B cell (primary cell): Measurements from ENCODE around the gene POLRMT. TPM values are rescaled to one million over a fixed set of nuclear protein-coding genes. Genes with fewer than 3 reads are reported as not detected.

Experiments
- ATAC-seq: fragments of 200-7000 bp; cut with Tn5 transposase; one replicate; pipeline ENCODE4 v1.10.0; 2021; ENCODE audit warnings: low read depth, mild to moderate bottlenecking, moderate number of reproducible peaks, moderate library complexity
- CTCF ChIA-PET: fragments of 350-600 bp; sonication (Branson Sonifier 250); formaldehyde crosslinking; loops from one replicate; lab custom pipeline; 2021; ENCODE audit warnings: antibody characterized with exemption, inconsistent platforms; lab: Charles Lee
- POLR2A ChIA-PET: fragments of 350-600 bp; sonication (Branson Sonifier 250); formaldehyde crosslinking; loops from one replicate; lab custom pipeline; 2021; ENCODE audit warnings: antibody characterized with exemption; lab: Charles Lee
- DNase-seq: peaks from one replicate; pipeline ENCODE4 v3.0.0; 2013
- H2AFZ ChIP-seq: 2 replicates; pipeline ENCODE4 v1.6.1; 2012; ENCODE audit warnings: mild to moderate bottlenecking, low read depth, low read length; ENCODE audit not compliant: insufficient read depth, poor library complexity, severe bottlenecking
- H3K27ac ChIP-seq, 2 donors: 1 replicate in 1 of 2; 2 replicates in 1 of 2; pipeline ENCODE4 v1.5.1; 2012 to 2013; ENCODE audit warnings: low read length in 2 of 2, mild to moderate bottlenecking in 2 of 2, moderate library complexity in 1 of 2
- H3K27me3 ChIP-seq, 4 experiments: fragments of 200-600 bp in 1 of 4; sonication (generic) in 1 of 4; replicated peaks in 1 of 4; 1 replicate in 2 of 4; 2 replicates in 2 of 4; pipeline versions ENCODE4 v1.6.1 to v1.7.0; 2013 to 2016; ENCODE audit warnings: low read length in 3 of 4, mild to moderate bottlenecking in 2 of 4, mixed read lengths in 1 of 4, moderate library complexity in 1 of 4; ENCODE audit not compliant: insufficient read depth in 4 of 4, control insufficient read depth in 3 of 4; ENCODE audit errors: control extremely low read depth in 1 of 4
- H3K36me3 ChIP-seq, 2 experiments: replicated peaks in 1 of 2; 1 replicate in 1 of 2; 2 replicates in 1 of 2; pipeline versions ENCODE4 v1.6.1 to v1.7.1; 2013; ENCODE audit warnings: low read length in 1 of 2; ENCODE audit not compliant: insufficient read depth in 2 of 2, control insufficient read depth in 1 of 2; ENCODE audit errors: control extremely low read depth in 1 of 2, extremely low read depth in 1 of 2
- H3K4me1 ChIP-seq, 2 donors: fragments of 200-600 bp in 1 of 2; sonication (generic) in 1 of 2; 1 replicate in 1 of 2; 2 replicates in 1 of 2; pipeline versions ENCODE4 v1.5.1 to v1.6.1; 2013 to 2017; ENCODE audit warnings: low read length in 2 of 2; ENCODE audit not compliant: control insufficient read depth in 2 of 2, insufficient read depth in 2 of 2
- H3K4me2 ChIP-seq: replicated peaks from 2 replicates; pipeline ENCODE3; 2012; ENCODE audit warnings: mild to moderate bottlenecking, low read depth, low read length; ENCODE audit not compliant: poor library complexity, severe bottlenecking
- H3K4me3 ChIP-seq, 5 experiments: fragments of 200-600 bp in 1 of 5; sonication (generic) in 1 of 5; 1 replicate in 3 of 5; 2 replicates in 2 of 5; pipeline versions ENCODE4 v1.5.1 to v1.7.0; 2011 to 2016; ENCODE audit warnings: low read length in 4 of 5, mild to moderate bottlenecking in 4 of 5, low read depth in 2 of 5, control low read depth in 1 of 5, moderate library complexity in 1 of 5; ENCODE audit not compliant: insufficient read depth in 1 of 5; ENCODE audit errors: control extremely low read depth in 1 of 5, extremely low read depth in 1 of 5
- H3K79me2 ChIP-seq: fragments of 200-600 bp; sonication (generic); one replicate; pipeline ENCODE4 v1.6.0; 2016; ENCODE audit warnings: low read length; ENCODE audit not compliant: control insufficient read depth, insufficient read depth
- H3K9ac ChIP-seq: fragments of 200-600 bp; sonication (generic); 2 replicates; pipeline ENCODE4 v1.6.1; 2017; ENCODE audit warnings: mild to moderate bottlenecking, low read length, moderate library complexity
- H3K9me3 ChIP-seq, 3 donors: one replicate each; pipeline versions ENCODE4 v1.6.1 to v1.7.1; 2013; ENCODE audit warnings: low read length in 2 of 3; ENCODE audit not compliant: control insufficient read depth in 2 of 3, insufficient read depth in 1 of 3; ENCODE audit errors: control extremely low read depth in 1 of 3
- H4K20me1 ChIP-seq: 2 replicates; pipeline ENCODE4 v1.6.0; 2012; ENCODE audit warnings: mild to moderate bottlenecking, low read length; ENCODE audit not compliant: insufficient read depth, control insufficient read depth, poor library complexity, severe bottlenecking
- H3K27ac Mint-ChIP-seq: one replicate; pipeline ENCODE4 v1.8.0; 2021; ENCODE audit warnings: mixed read lengths
- H3K27me3 Mint-ChIP-seq: one replicate; pipeline ENCODE4 v1.8.0; 2021; ENCODE audit warnings: mixed read lengths
- H3K4me1 Mint-ChIP-seq: one replicate; pipeline ENCODE4 v1.8.0; 2021; ENCODE audit warnings: mixed read lengths
- H3K4me3 Mint-ChIP-seq: one replicate; pipeline ENCODE4 v1.8.0; 2021; ENCODE audit warnings: mixed read lengths
- H3K9me3 Mint-ChIP-seq: one replicate; pipeline ENCODE4 v1.8.0; 2022; ENCODE audit warnings: mixed read lengths; ENCODE audit not compliant: insufficient read depth
- CTCF ChIP-seq: fragments of 200-600 bp; IDR thresholded peaks from one replicate; pipeline ENCODE4 v1.8.0; 2022; ENCODE audit warnings: antibody characterized with exemption, mild to moderate bottlenecking
- EZH2 ChIP-seq: IDR thresholded peaks from 2 replicates; pipeline ENCODE4 v1.6.1; 2012; ENCODE audit warnings: borderline replicate concordance, low read depth, mild to moderate bottlenecking, moderate library complexity, low read length; ENCODE audit not compliant: insufficient read depth, poor library complexity, severe bottlenecking
- WGBS: methylation state at CpG from one replicate; pipeline ENCODE4 v1.1.5; 2013; ENCODE audit warnings: missing lambda C conversion rate; ENCODE audit not compliant: insufficient coverage; 5-methylcytosine and 5-hydroxymethylcytosine counted together
- intact Hi-C: fragments of 100-400 bp; cut with micrococcal nuclease; formaldehyde crosslinking; loops from one replicate; pipeline ENCODE4 v1.10.0; 2022
- polyA plus RNA-seq: library from polyadenylated mRNA; depleted of rRNA; stranded (reverse); fragments of >200 nt; gene quantifications from 2 replicates; pipeline ENCODE4 v1.2.3, GENCODE V29; 2012
- total RNA-seq, 2 donors: library from RNA; stranded (reverse); fragments of 120-200 nt in 1 of 2; gene quantifications; 1 replicate in 1 of 2; 2 replicates in 1 of 2; pipeline versions ENCODE4 v1.2.3 to v1.2.4, GENCODE V29; 2013 to 2022

Gene POLRMT
- total and polyA plus RNA-seq, 2 donors (not counting 1 experiment from before 2014, with no cell fraction given), result 77.8 to 98.0 TPM

- no peak for TF ChIP-seq CTCF
- no peak for TF ChIP-seq EZH2
- H3K9me3 Mint-ChIP-seq, result no peaks in the 10 kb centered on the region
- Histone ChIP-seq H2AFZ (no peak overlapping the region), H3K4me3 (no peak overlapping the region), H3K9me3 (no peaks in the 10 kb centered on the region), H3K27ac (no peak overlapping the region), H3K4me2 (no peak overlapping the region), H3K9ac (no peak overlapping the region), H3K36me3 (peaks cover 0 to 33% of the 10 kb centered on the region in 2 experiments), H3K4me1 (no peaks in the 10 kb centered on the region), H4K20me1 (peaks cover 80% of the 10 kb centered on the region), H3K79me2 (peaks cover 46% of the 10 kb centered on the region), H3K27me3 (peaks cover 0 to 5% (median 0%) of the 10 kb centered on the region in 4 experiments)
- ChIA-PET POLR2A (no interaction called here), CTCF (no interaction called here)
- DNase-seq, result no peak
- no peak overlapping the region for H3K4me3 Mint-ChIP-seq
- H3K27ac Mint-ChIP-seq, result no peak overlapping the region
- H3K4me1 Mint-ChIP-seq, result peaks cover 7% of the 10 kb centered on the region
- intact Hi-C loops, result no loop called here
- no peak for ATAC-seq
- 94% methylated on average over 21 of the region's 22 CpGs for WGBS
- no peaks in the 10 kb centered on the region for H3K27me3 Mint-ChIP-seq
Observed at GRCh38 chr19:580274-580835, 53.0 kb downstream of the POLRMT start.

GRCh38 chr19:579842-580155 is 53.5 kb downstream of the POLRMT start:
- H3K27ac ChIP-seq, result no peak overlapping the region
- intact Hi-C loops, result no loop called here
- H2AFZ ChIP-seq, result no peak overlapping the region
- no peak for TF ChIP-seq CTCF
- TF ChIP-seq EZH2, result no peak
- peaks cover 0 to 3% (median 0%) of the 10 kb centered on the region in 4 experiments for H3K27me3 ChIP-seq
- no peaks in the 10 kb centered on the region for H3K9me3 ChIP-seq
- no peak overlapping the region for H3K4me2 ChIP-seq
- H3K36me3 ChIP-seq, result peaks cover 0 to 33% of the 10 kb centered on the region in 2 experiments
- Mint-ChIP-seq H3K4me3 (no peak overlapping the region), H3K27me3 (no peaks in the 10 kb centered on the region), H3K27ac (no peak overlapping the region), H3K9me3 (no peaks in the 10 kb centered on the region), H3K4me1 (peaks cover 11% of the 10 kb centered on the region)
- H4K20me1 ChIP-seq, result peaks cover 85% of the 10 kb centered on the region
- ChIA-PET POLR2A (no interaction called here), CTCF (no interaction called here)
- peaks cover 5% of the 10 kb centered on the region in 2 donors for H3K4me1 ChIP-seq
- peaks cover 52% of the 10 kb centered on the region for H3K79me2 ChIP-seq
- ATAC-seq, result no peak
- no peak for DNase-seq
- 94% methylated on average over 11 of the region's 11 CpGs for WGBS
- no peak overlapping the region for H3K4me3 ChIP-seq
- H3K9ac ChIP-seq, result no peak overlapping the region
